GM12878 (cell line): Measurements from ENCODE around the gene NTRK3. TPM values are rescaled to one million over a fixed set of nuclear protein-coding genes. Genes with fewer than 3 reads are reported as not detected.

Experiments used
- ATAC-seq: fragments of 200-7000 bp; cut with Tn5 transposase; 3 replicates; pipeline ENCODE4 v1.9.1; 2020; ENCODE audit warnings: mild to moderate bottlenecking, moderate library complexity
- BruUV-seq: library from RNA; stranded (reverse); fragments of 400-500 nt; replicated peaks from 2 replicates; lab custom pipeline; 2021; lab: Mats Ljungman, UMichigan
- CTCF ChIA-PET: fragments of 300-600 bp; sonication (Branson Sonifier 250); formaldehyde crosslinking; extraction: SDS; loops from one replicate; lab custom pipeline; 2021; ENCODE audit warnings: inconsistent platforms; lab: Yijun Ruan, JAX
- POLR2A ChIA-PET: fragments of 350-600 bp; formaldehyde crosslinking; extraction: SDS; loops from one replicate; lab custom pipeline; 2021; ENCODE audit warnings: inconsistent platforms; lab: Charles Lee
- RAD21 ChIA-PET: fragments of 300-600 bp; sonication (Branson Sonifier 250); formaldehyde crosslinking; loops from one replicate; lab custom pipeline; 2023; ENCODE audit warnings: antibody characterized with exemption; ENCODE audit not compliant: unreplicated experiment; lab: Charles Lee
- SMC1A ChIA-PET: fragments of 300-600 bp; sonication (Branson Sonifier 250); formaldehyde crosslinking; loops from one replicate; lab custom pipeline; 2023; ENCODE audit not compliant: unreplicated experiment, uncharacterized antibody; lab: Charles Lee
- DNase-seq: peaks from one replicate; pipeline ENCODE4 v3.0.0-alpha.2; 2011; ENCODE audit warnings: low read depth, low spot score
- FAIRE-seq: peaks from 3 replicates; lab custom pipeline; 2011; peaks lifted over from hg19 to GRCh38; lab: Jason Lieb, UNC
- H2AFZ ChIP-seq: 2 replicates; pipeline ENCODE4 v1.6.0; 2011; ENCODE audit warnings: low read depth, low read length, control low read depth; ENCODE audit not compliant: control insufficient read depth
- H3K27ac ChIP-seq: 2 replicates; pipeline ENCODE4 v1.5.1; 2011; ENCODE audit warnings: control low read depth; ENCODE audit not compliant: control insufficient read depth, insufficient read depth
- H3K27me3 ChIP-seq, 2 experiments: replicated peaks in 1 of 2; 2 replicates each; pipeline versions ENCODE4 v1.6.0 to v1.6.1; 2011; ENCODE audit warnings: low read length in 1 of 2; ENCODE audit not compliant: control insufficient read depth in 2 of 2, insufficient read depth in 2 of 2
- H3K36me3 ChIP-seq, 2 experiments: 2 replicates each; pipeline ENCODE4 v1.5.1; 2011; ENCODE audit warnings: low read length in 1 of 2; ENCODE audit not compliant: control insufficient read depth in 2 of 2, insufficient read depth in 2 of 2
- H3K4me1 ChIP-seq: 2 replicates; pipeline ENCODE4 v1.6.1; 2011; ENCODE audit warnings: mild to moderate bottlenecking, low read length, moderate library complexity, mixed read lengths; ENCODE audit not compliant: control insufficient read depth, insufficient read depth
- H3K4me2 ChIP-seq: 2 replicates; pipeline ENCODE4 v1.6.0; 2011; ENCODE audit warnings: control low read depth; ENCODE audit not compliant: control insufficient read depth, insufficient read depth
- H3K4me3 ChIP-seq: fragments of 200-600 bp; sonication (generic); 2 replicates; pipeline ENCODE4 v1.5.1; 2016
- H3K79me2 ChIP-seq: 2 replicates; pipeline ENCODE4 v1.6.0; 2011; ENCODE audit warnings: low read length; ENCODE audit not compliant: control insufficient read depth, insufficient read depth
- H3K9ac ChIP-seq: 2 replicates; pipeline ENCODE4 v1.8.0; 2011; ENCODE audit warnings: low read length, control low read depth, mixed read lengths; ENCODE audit not compliant: control insufficient read depth, insufficient read depth
- H3K9me3 ChIP-seq: replicated peaks from 3 replicates; pipeline ENCODE4 v1.5.1; 2011; ENCODE audit warnings: mild to moderate bottlenecking, low read length; ENCODE audit not compliant: control insufficient read depth, insufficient read depth
- H4K20me1 ChIP-seq: 2 replicates; pipeline ENCODE4 v1.6.0; 2011; ENCODE audit not compliant: control insufficient read depth, insufficient read depth
- ATF7 ChIP-seq: fragments of 450-650 bp; IDR thresholded peaks from 2 replicates; pipeline ENCODE4 v1.6.1; 2016; ENCODE audit warnings: low read depth, mild to moderate bottlenecking
- CREB1 ChIP-seq: IDR thresholded peaks from 2 replicates; pipeline ENCODE4 v1.6.1; 2012; ENCODE audit warnings: low read depth, mild to moderate bottlenecking, inconsistent platforms
- FOS ChIP-seq: IDR thresholded peaks from 3 replicates; pipeline ENCODE4 v1.6.1; 2011; ENCODE audit warnings: borderline replicate concordance; ENCODE audit not compliant: insufficient read length; ENCODE audit errors: extremely low read depth
- FOXK2 ChIP-seq: fragments of 450-650 bp; IDR thresholded peaks from 2 replicates; pipeline ENCODE4 v1.6.1; 2017; ENCODE audit warnings: mild to moderate bottlenecking, moderate library complexity
- IRF4 ChIP-seq: IDR thresholded peaks from 2 replicates; pipeline ENCODE4 v1.6.1; 2011; ENCODE audit warnings: low read depth, low read length
- MEF2B ChIP-seq: fragments of 450-650 bp; IDR thresholded peaks from 2 replicates; pipeline ENCODE4 v1.6.1; 2018; ENCODE audit warnings: mild to moderate bottlenecking, moderate library complexity; ENCODE audit not compliant: partially characterized antibody, poor library complexity, severe bottlenecking
- MXI1 ChIP-seq: fragments of 150-350 bp; IDR thresholded peaks from 2 replicates; pipeline ENCODE4 v1.6.1; 2011; ENCODE audit warnings: low read depth, mild to moderate bottlenecking, inconsistent platforms, low read length, improper control_type of control experiment
- PML ChIP-seq: IDR thresholded peaks from 2 replicates; pipeline ENCODE4 v1.6.1; 2012; ENCODE audit warnings: low read length, inconsistent platforms
- POLR2AphosphoS2 ChIP-seq: IDR thresholded peaks from 2 replicates; pipeline ENCODE4 v1.6.1; 2011; ENCODE audit warnings: low read depth, mild to moderate bottlenecking, low read length, improper control_type of control experiment, moderate library complexity
- RCOR1 ChIP-seq: conservative IDR thresholded peaks from 2 replicates; pipeline ENCODE4 v1.6.1; 2012; ENCODE audit warnings: low read depth, low read length, improper control_type of control experiment
- SKIL ChIP-seq: fragments of 450-650 bp; IDR thresholded peaks from 2 replicates; pipeline ENCODE4 v1.6.1; 2017; ENCODE audit warnings: mild to moderate bottlenecking, low read depth, inconsistent platforms; ENCODE audit not compliant: poor library complexity, severe bottlenecking
- SMAD1 ChIP-seq: fragments of 450-650 bp; IDR thresholded peaks from 2 replicates; pipeline ENCODE4 v1.6.1; 2018; ENCODE audit warnings: mild to moderate bottlenecking, low read depth; ENCODE audit not compliant: partially characterized antibody
- SMC3 ChIP-seq: IDR thresholded peaks from 2 replicates; pipeline ENCODE4 v1.6.1; 2011; ENCODE audit warnings: low read length, improper control_type of control experiment, borderline replicate concordance
- WGBS: methylation state at CpG from one replicate; pipeline ENCODE4 v1.1.6; 2016; ENCODE audit warnings: low lambda C conversion rate; ENCODE audit not compliant: insufficient replicate concordance, insufficient coverage; ENCODE audit errors: missing lambda C conversion rate; 5-methylcytosine and 5-hydroxymethylcytosine counted together
- in situ Hi-C: fragments of 300-500 bp; cut with MboI; formaldehyde crosslinking; loops from 9 replicates; pipeline ENCODE4 v1.14.3; 2018; ENCODE audit warnings: mixed read lengths
- intact Hi-C: fragments of 100-400 bp; cut with micrococcal nuclease; formaldehyde crosslinking; loops from one replicate; pipeline ENCODE4 v1.14.2; 2022; ENCODE audit not compliant: unreplicated experiment
- polyA plus RNA-seq, 11 experiments: library from polyadenylated mRNA; depleted of rRNA in 4 of 11; unstranded in 6 of 11; stranded (reverse) in 5 of 11; fragments of >200 nt; fragmentation: Nextera tagmentation in 4 of 11; fragmentation: Illumina TruSeq in 1 of 11; extraction: Ambion mirVana in 4 of 11; extraction: Trizol in 1 of 11; gene quantifications; 1 replicate in 1 of 11; 2 replicates in 10 of 11; pipeline versions ENCODE4 v1.2.1 to v1.2.3, GENCODE V29; 2011 to 2016; ENCODE audit warnings: inconsistent platforms in 2 of 11, missing spikeins in 2 of 11, low read depth in 1 of 11
- total RNA-seq, 4 experiments: library from RNA; depleted of rRNA in 3 of 4; stranded (reverse); fragments of >200 nt in 3 of 4; fragmentation: Illumina TruSeq in 1 of 4; extraction: Trizol in 1 of 4; gene quantifications; 2 replicates each; pipeline versions ENCODE4 v1.2.1 to v1.2.3, GENCODE V29; 2013 to 2021
- TF ChIP-seq, protein P1 (sequence below): fragments of 450-650 bp; IDR thresholded peaks from 2 replicates; pipeline ENCODE4 v1.6.1; 2017; ENCODE audit warnings: mild to moderate bottlenecking

The NTRK3 gene
- total and polyA plus RNA-seq, 10 of the 15 experiments (the other 5 are each of a cell fraction or from before 2014, with no cell fraction given): not detected

- CTCF ChIA-PET: no interaction called here
- WGBS: 2% methylated on average over 6 of the region's 6 CpGs
- POLR2A ChIA-PET: no interaction called here
- no peak overlapping the region for H3K4me2 ChIP-seq
- intact Hi-C loops: no loop called here
- no peak overlapping the region for H2AFZ ChIP-seq
- ATAC-seq: no peak
- DNase-seq: no peak
- H3K79me2 ChIP-seq: no peaks in the 10 kb centered on the region
- no peak overlapping the region for H3K27ac ChIP-seq
- no peaks in the 10 kb centered on the region; a peak in 1 of 4 replicates for H3K27me3 ChIP-seq
- TF ChIP-seq MEF2B: no peak
- no peak for TF ChIP-seq RCOR1
- TF ChIP-seq FOXK2: no peak
- no peak for TF ChIP-seq PML
- no peak for TF ChIP-seq POLR2AphosphoS2
- TF ChIP-seq IRF4: no peak
- no peak for TF ChIP-seq SMC3
- no peak for TF ChIP-seq ATF7
- no peak for TF ChIP-seq FOS
- no peak for TF ChIP-seq SKIL
- TF ChIP-seq, protein P1, sequence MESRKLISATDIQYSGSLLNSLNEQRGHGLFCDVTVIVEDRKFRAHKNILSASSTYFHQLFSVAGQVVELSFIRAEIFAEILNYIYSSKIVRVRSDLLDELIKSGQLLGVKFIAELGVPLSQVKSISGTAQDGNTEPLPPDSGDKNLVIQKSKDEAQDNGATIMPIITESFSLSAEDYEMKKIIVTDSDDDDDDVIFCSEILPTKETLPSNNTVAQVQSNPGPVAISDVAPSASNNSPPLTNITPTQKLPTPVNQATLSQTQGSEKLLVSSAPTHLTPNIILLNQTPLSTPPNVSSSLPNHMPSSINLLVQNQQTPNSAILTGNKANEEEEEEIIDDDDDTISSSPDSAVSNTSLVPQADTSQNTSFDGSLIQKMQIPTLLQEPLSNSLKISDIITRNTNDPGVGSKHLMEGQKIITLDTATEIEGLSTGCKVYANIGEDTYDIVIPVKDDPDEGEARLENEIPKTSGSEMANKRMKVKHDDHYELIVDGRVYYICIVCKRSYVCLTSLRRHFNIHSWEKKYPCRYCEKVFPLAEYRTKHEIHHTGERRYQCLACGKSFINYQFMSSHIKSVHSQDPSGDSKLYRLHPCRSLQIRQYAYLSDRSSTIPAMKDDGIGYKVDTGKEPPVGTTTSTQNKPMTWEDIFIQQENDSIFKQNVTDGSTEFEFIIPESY: no peak
- no peak for TF ChIP-seq MXI1
- TF ChIP-seq SMAD1: no peak
- no peak for TF ChIP-seq CREB1
- TF ChIP-seq, all 136 proteins: peak for 0
- in situ Hi-C loops: no loop called here
- SMC1A ChIA-PET: no interaction called here
- H3K4me3 ChIP-seq: no peak overlapping the region
- FAIRE-seq: no peak
- H3K4me1 ChIP-seq: no peaks in the 10 kb centered on the region
- no peak overlapping the region for H3K9ac ChIP-seq
- no peaks in the 10 kb centered on the region for H3K9me3 ChIP-seq
- H3K36me3 ChIP-seq: no peaks in the 10 kb centered on the region
- RAD21 ChIA-PET: no interaction called here
- no peaks in the 10 kb centered on the region for H4K20me1 ChIP-seq
- no TSS peak for BruUV-seq
These were observed 314.2 kb downstream of the NTRK3 start for GRCh38 chr15:87942316-87942715.
